ENCODE data around the gene CLCN5.
"Not testable (repeated sequence)": the region's sequence is repeated elsewhere in the genome, so short reads cannot be mapped to it uniquely, and the experiment has no call there.

CLCN5 gene

GRCh38 chrX:50003927-50004326 is 81.5 kb downstream of the CLCN5 start:
- H3K36me3 ChIP-seq (ENCODE audit: insufficient read depth, low read length): no peaks in the 10 kb centered on the region
- no peak overlapping the region for H3K4me3 ChIP-seq (ENCODE audit: low read depth in 1 of 2, low read length in 2 of 2)
- no peaks in the 10 kb centered on the region for H3K9me3 ChIP-seq (ENCODE audit: insufficient read depth, low read length, severe bottlenecking)
- no peak overlapping the region for H3K27ac ChIP-seq (ENCODE audit: low read length)
- no peak overlapping the region for H3K4me2 ChIP-seq (ENCODE audit: insufficient read depth, low read length)
- H3K79me2 ChIP-seq (ENCODE audit: insufficient read depth, low read length): no peaks in the 10 kb centered on the region
- H4K20me1 ChIP-seq (ENCODE audit: insufficient read depth, low read length): no peaks in the 10 kb centered on the region
- no peaks in the 10 kb centered on the region for H3K4me1 ChIP-seq (ENCODE audit: insufficient read depth, low read length)
- TF ChIP-seq CTCF (IDR thresholded peaks at IDR 0.05; ENCODE audit: borderline replicate concordance, extremely low read depth, low read length, poor library complexity, severe bottlenecking): no peak
- TF ChIP-seq EZH2 (IDR thresholded peaks at IDR 0.05; ENCODE audit: borderline replicate concordance, low read depth, low read length, severe bottlenecking): no peak
- H3K9ac ChIP-seq (ENCODE audit: low read depth, low read length): no peak overlapping the region
- no peak for ATAC-seq (ENCODE audit: insufficient read depth, low read depth)
- DNase-seq: no peak
- H3K27me3 ChIP-seq (ENCODE audit: insufficient read depth, low read length, poor library complexity): no peaks in the 10 kb centered on the region
- H2AFZ ChIP-seq (ENCODE audit: low read depth, low read length): no peak overlapping the region

GRCh38 chrX:50025591-50025990 is 103.2 kb downstream of the CLCN5 start:
- H3K4me3 ChIP-seq (ENCODE audit: low read depth in 1 of 2, low read length in 2 of 2); H3K9ac ChIP-seq (ENCODE audit: low read depth, low read length); H3K27ac ChIP-seq (ENCODE audit: low read length); H3K36me3 ChIP-seq (ENCODE audit: insufficient read depth, low read length); H3K9me3 ChIP-seq (ENCODE audit: insufficient read depth, low read length, severe bottlenecking); H3K4me2 ChIP-seq (ENCODE audit: insufficient read depth, low read length); H3K4me1 ChIP-seq (ENCODE audit: insufficient read depth, low read length); DNase-seq; H4K20me1 ChIP-seq (ENCODE audit: insufficient read depth, low read length); H3K27me3 ChIP-seq (ENCODE audit: insufficient read depth, low read length, poor library complexity); ATAC-seq (ENCODE audit: insufficient read depth, low read depth); H3K79me2 ChIP-seq (ENCODE audit: insufficient read depth, low read length); H2AFZ ChIP-seq (ENCODE audit: low read depth, low read length): not testable (repeated sequence)

GRCh38 chrX:50035126-50035525 is 112.7 kb downstream of the CLCN5 start:
- Histone ChIP-seq H3K9me3 (ENCODE audit: insufficient read depth, low read length, severe bottlenecking) (no peaks in the 10 kb centered on the region), H2AFZ (ENCODE audit: low read depth, low read length) (no peak overlapping the region), H3K27me3 (ENCODE audit: insufficient read depth, low read length, poor library complexity) (no peaks in the 10 kb centered on the region), H3K79me2 (ENCODE audit: insufficient read depth, low read length) (no peaks in the 10 kb centered on the region), H3K4me3 (ENCODE audit: low read depth in 1 of 2, low read length in 2 of 2) (no peak overlapping the region), H3K9ac (ENCODE audit: low read depth, low read length) (no peak overlapping the region), H3K4me2 (ENCODE audit: insufficient read depth, low read length) (no peak overlapping the region), H3K27ac (ENCODE audit: low read length) (no peak overlapping the region), H4K20me1 (ENCODE audit: insufficient read depth, low read length) (no peaks in the 10 kb centered on the region), H3K36me3 (ENCODE audit: insufficient read depth, low read length) (no peaks in the 10 kb centered on the region), H3K4me1 (ENCODE audit: insufficient read depth, low read length) (no peaks in the 10 kb centered on the region)
- TF ChIP-seq CTCF (IDR thresholded peaks at IDR 0.05; ENCODE audit: borderline replicate concordance, extremely low read depth, low read length, poor library complexity, severe bottlenecking): no peak
- no peak for TF ChIP-seq EZH2 (IDR thresholded peaks at IDR 0.05; ENCODE audit: borderline replicate concordance, low read depth, low read length, severe bottlenecking)
- DNase-seq (no peak), ATAC-seq (ENCODE audit: insufficient read depth, low read depth) (no peak)

GRCh38 chrX:50036426-50036825 is 114.0 kb downstream of the CLCN5 start:
- Histone ChIP-seq H3K4me3 (ENCODE audit: low read depth in 1 of 2, low read length in 2 of 2) (no peak overlapping the region), H3K9me3 (ENCODE audit: insufficient read depth, low read length, severe bottlenecking) (no peaks in the 10 kb centered on the region), H3K27me3 (ENCODE audit: insufficient read depth, low read length, poor library complexity) (no peaks in the 10 kb centered on the region), H3K36me3 (ENCODE audit: insufficient read depth, low read length) (no peaks in the 10 kb centered on the region), H3K4me2 (ENCODE audit: insufficient read depth, low read length) (no peak overlapping the region), H3K79me2 (ENCODE audit: insufficient read depth, low read length) (no peaks in the 10 kb centered on the region), H4K20me1 (ENCODE audit: insufficient read depth, low read length) (no peaks in the 10 kb centered on the region), H3K9ac (ENCODE audit: low read depth, low read length) (no peak overlapping the region), H2AFZ (ENCODE audit: low read depth, low read length) (no peak overlapping the region), H3K27ac (ENCODE audit: low read length) (no peak overlapping the region), H3K4me1 (ENCODE audit: insufficient read depth, low read length) (no peaks in the 10 kb centered on the region)
- TF ChIP-seq EZH2 (IDR thresholded peaks at IDR 0.05; ENCODE audit: borderline replicate concordance, low read depth, low read length, severe bottlenecking): no peak
- no peak for TF ChIP-seq CTCF (IDR thresholded peaks at IDR 0.05; ENCODE audit: borderline replicate concordance, extremely low read depth, low read length, poor library complexity, severe bottlenecking)
- ATAC-seq (ENCODE audit: insufficient read depth, low read depth) (no peak), DNase-seq (no peak)

Data from DND-41 (cell line).